ENCODE measurements around the gene FBXW7. TPM values are rescaled to one million over a fixed set of nuclear protein-coding genes. Genes with fewer than 3 reads are reported as not detected.

FBXW7 gene
- 23.0 TPM for total RNA-seq (2021; ENCODE audit: unreplicated experiment)
- polyA plus RNA-seq (2012): 12.4 and 15.1 TPM in 2 replicates
- Bru-seq, nascent RNA: percentile 87 among the genes with signal in this experiment
- percentile 64 among the genes with signal in this experiment for BruChase-seq, experiment 1, labeled RNA remaining after a 6-hour chase
- BruChase-seq, experiment 2, labeled RNA remaining after a 2-hour chase: percentile 76 among the genes with signal in this experiment
- long read RNA-seq, full-length matches to known transcripts: 16 of 40 reads
- long read RNA-seq, partial matches to known transcripts: 5 of 40 reads
- long read RNA-seq, other reads (novel, unspliced or antisense): 19 of 40 reads

GRCh38 chr4:152535903-152536544, at the start of gene FBXW7:
TSS of gene FBXW7 (minus strand) at chr4:152536092. CDS start at chr4:152411803, 124,289 bp downstream.
- TF ChIP-seq ATF3 (IDR thresholded peaks at IDR 0.05) (no peak), CBX3 (IDR thresholded peaks at IDR 0.05; ENCODE audit: low read depth) (no peak; the same call in 1 of the 2 replicates), SP1 (IDR thresholded peaks at IDR 0.05; ENCODE audit: low read depth) (peak; percentile 81), EZH2phosphoT487 (IDR thresholded peaks at IDR 0.05; ENCODE audit: borderline replicate concordance) (no peak), CEBPB (IDR thresholded peaks at IDR 0.05; ENCODE audit: low read depth) (no peak), SIN3A (IDR thresholded peaks at IDR 0.05; ENCODE audit: low read depth) (peak; percentile 82; the same call in 1 of the 2 replicates), ZNF274 (IDR thresholded peaks at IDR 0.05; ENCODE audit: low read depth, low read length) (no peak), ZFX (IDR thresholded peaks at IDR 0.05) (peak; percentile 74), SRF (IDR thresholded peaks at IDR 0.05; ENCODE audit: low read depth) (peak; percentile 97), ELF1 (IDR thresholded peaks at IDR 0.05; ENCODE audit: borderline replicate concordance, low read depth) (peak; percentile 98), YY1 (IDR thresholded peaks at IDR 0.05; ENCODE audit: extremely low read depth, insufficient replicate concordance, low read depth, low read length) (peak; percentile 6), POLR2A (IDR thresholded peaks at IDR 0.05; ENCODE audit: borderline replicate concordance, extremely low read depth, insufficient read depth, insufficient read length) (peak; percentile 45), POLR2AphosphoS5 (IDR thresholded peaks at IDR 0.05; ENCODE audit: low read depth, low read length) (peak; percentile 70), EGR1 (IDR thresholded peaks at IDR 0.05; ENCODE audit: low read depth) (peak; percentile 65)
- TF ChIP-seq, protein P1, sequence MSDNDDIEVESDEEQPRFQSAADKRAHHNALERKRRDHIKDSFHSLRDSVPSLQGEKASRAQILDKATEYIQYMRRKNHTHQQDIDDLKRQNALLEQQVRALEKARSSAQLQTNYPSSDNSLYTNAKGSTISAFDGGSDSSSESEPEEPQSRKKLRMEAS (IDR thresholded peaks at IDR 0.05): peak; percentile 83
- TF ChIP-seq, protein P2, sequence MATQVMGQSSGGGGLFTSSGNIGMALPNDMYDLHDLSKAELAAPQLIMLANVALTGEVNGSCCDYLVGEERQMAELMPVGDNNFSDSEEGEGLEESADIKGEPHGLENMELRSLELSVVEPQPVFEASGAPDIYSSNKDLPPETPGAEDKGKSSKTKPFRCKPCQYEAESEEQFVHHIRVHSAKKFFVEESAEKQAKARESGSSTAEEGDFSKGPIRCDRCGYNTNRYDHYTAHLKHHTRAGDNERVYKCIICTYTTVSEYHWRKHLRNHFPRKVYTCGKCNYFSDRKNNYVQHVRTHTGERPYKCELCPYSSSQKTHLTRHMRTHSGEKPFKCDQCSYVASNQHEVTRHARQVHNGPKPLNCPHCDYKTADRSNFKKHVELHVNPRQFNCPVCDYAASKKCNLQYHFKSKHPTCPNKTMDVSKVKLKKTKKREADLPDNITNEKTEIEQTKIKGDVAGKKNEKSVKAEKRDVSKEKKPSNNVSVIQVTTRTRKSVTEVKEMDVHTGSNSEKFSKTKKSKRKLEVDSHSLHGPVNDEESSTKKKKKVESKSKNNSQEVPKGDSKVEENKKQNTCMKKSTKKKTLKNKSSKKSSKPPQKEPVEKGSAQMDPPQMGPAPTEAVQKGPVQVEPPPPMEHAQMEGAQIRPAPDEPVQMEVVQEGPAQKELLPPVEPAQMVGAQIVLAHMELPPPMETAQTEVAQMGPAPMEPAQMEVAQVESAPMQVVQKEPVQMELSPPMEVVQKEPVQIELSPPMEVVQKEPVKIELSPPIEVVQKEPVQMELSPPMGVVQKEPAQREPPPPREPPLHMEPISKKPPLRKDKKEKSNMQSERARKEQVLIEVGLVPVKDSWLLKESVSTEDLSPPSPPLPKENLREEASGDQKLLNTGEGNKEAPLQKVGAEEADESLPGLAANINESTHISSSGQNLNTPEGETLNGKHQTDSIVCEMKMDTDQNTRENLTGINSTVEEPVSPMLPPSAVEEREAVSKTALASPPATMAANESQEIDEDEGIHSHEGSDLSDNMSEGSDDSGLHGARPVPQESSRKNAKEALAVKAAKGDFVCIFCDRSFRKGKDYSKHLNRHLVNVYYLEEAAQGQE (IDR thresholded peaks at IDR 0.05; ENCODE audit: low read depth): no peak
- CTCF ChIA-PET: interaction anchor here (0.8 to 0.9 kb wide), 2 partner anchors 9 to 34 kb away, joined by 3 to 4 read pairs; no protein-coding TSS in a partner anchor

More at GRCh38 chr4:152535903-152536544, at the start of gene FBXW7:
- H3K36me3 ChIP-seq (ENCODE audit: control insufficient read depth in 1 of 2, insufficient read depth in 2 of 2, low read length in 2 of 2): peaks cover 0 to 12% of the 10 kb centered on the region in 2 experiments; a peak in 2 of 4 replicates
- H3K27ac ChIP-seq (ENCODE audit: low read depth, low read length): peak within 1 kb of the TSS; percentile 80
- peak within 1 kb of the TSS; percentile 83 to 92 for H3K4me3 ChIP-seq (replicated peaks in 1 of 2; ENCODE audit: low read depth in 1 of 2, low read length in 2 of 2)
- BruUV-seq (replicated peaks): no TSS peak
- ChIA-PET POLR2A (interaction anchor here (1.0 to 2.1 kb wide), 2 partner anchors 9 to 19 kb away, joined by 3 to 9 read pairs; no protein-coding TSS in a partner anchor), RAD21 (ENCODE audit: low non-redundant PET in 1 of 2, low total read pairs in 2 of 2, uncharacterized antibody in 2 of 2, unreplicated experiment in 2 of 2) (interaction anchor here in 1 of 2 experiments (0.7 kb wide), 1 partner anchor 87 kb away, joined by 3 read pairs; no protein-coding TSS in a partner anchor)
- peaks cover 3 to 7% of the 10 kb centered on the region in 2 experiments; a peak in 2 of 4 replicates for H3K9me3 ChIP-seq (ENCODE audit: control insufficient read depth in 1 of 2, insufficient read depth in 1 of 2, low read depth in 1 of 2, low read length in 2 of 2)
- intact Hi-C loops (cut with micrococcal nuclease): loop anchor here (2.0 kb wide), 1 partner anchor 243 kb away; the partner anchor contains the start of genes ARFIP1 and TIGD4
- H3K27me3 ChIP-seq (ENCODE audit: insufficient read depth, low read length): no peaks in the 10 kb centered on the region
- peak; percentile 96 for DNase-seq (ENCODE audit: low read depth, low spot score)
- H3K9ac ChIP-seq (ENCODE audit: low read length): peak within 1 kb of the TSS; percentile 97
- peak within 1 kb of the TSS; percentile 47 for H2AFZ ChIP-seq (ENCODE audit: low read depth, low read length, poor library complexity, severe bottlenecking)
- peaks cover 81% of the 10 kb centered on the region for H3K79me2 ChIP-seq (ENCODE audit: insufficient read depth, low read length)
- peaks cover 6% of the 10 kb centered on the region; the same call in 1 of the 2 replicates for H4K20me1 ChIP-seq (ENCODE audit: insufficient read depth)
- peak within 1 kb of the TSS; percentile 95 for H3K4me2 ChIP-seq (ENCODE audit: low read length)
- peak; percentile 92 for ATAC-seq
- no peaks in the 10 kb centered on the region for H3K9me2 ChIP-seq (ENCODE audit: insufficient read depth)
- H3K4me1 ChIP-seq (ENCODE audit: control insufficient read depth in 1 of 2, insufficient read depth in 2 of 2, low read length in 2 of 2): peaks cover 14 to 17% of the 10 kb centered on the region in 2 experiments; a peak in 3 of 4 replicates

Data from HCT116 (cell line).